ENCODE data around the gene TRIML2. TPM values are rescaled to one million over a fixed set of nuclear protein-coding genes. Genes with fewer than 3 reads are reported as not detected.

The TRIML2 gene
- total and polyA plus RNA-seq, 10 of the 15 experiments (the other 5 are each of a cell fraction or from before 2014, with no cell fraction given), result not detected

GRCh38 chr4:188132232-188132631 lies 22.8 kb upstream of the TRIML2 start:
- no peaks in the 10 kb centered on the region for H3K36me3 ChIP-seq (ENCODE audit: control insufficient read depth in 2 of 2, insufficient read depth in 2 of 2, low read length in 1 of 2)
- SMC1A ChIA-PET (ENCODE audit: uncharacterized antibody, unreplicated experiment), result no interaction called here
- no peak overlapping the region for H2AFZ ChIP-seq (ENCODE audit: control insufficient read depth, low read depth, low read length)
- H3K27ac ChIP-seq (ENCODE audit: control insufficient read depth, insufficient read depth), result no peak overlapping the region
- H3K4me1 ChIP-seq (ENCODE audit: control insufficient read depth, insufficient read depth, low read length), result no peaks in the 10 kb centered on the region
- intact Hi-C loops (cut with micrococcal nuclease; ENCODE audit: unreplicated experiment) (no loop called here), in situ Hi-C loops (cut with MboI) (no loop called here)
- no peak for FAIRE-seq
- CTCF ChIA-PET, result no interaction called here
- TF ChIP-seq STAT3 (IDR thresholded peaks at IDR 0.05; ENCODE audit: low read depth, low read length) (no peak), RB1 (IDR thresholded peaks at IDR 0.05; ENCODE audit: borderline replicate concordance) (no peak), CREB1 (IDR thresholded peaks at IDR 0.05; ENCODE audit: low read depth) (no peak), EED (IDR thresholded peaks at IDR 0.05; ENCODE audit: low read depth) (no peak), ZBED1 (IDR thresholded peaks at IDR 0.05; ENCODE audit: borderline replicate concordance) (no peak), SMC3 (IDR thresholded peaks at IDR 0.05; ENCODE audit: borderline replicate concordance, low read length) (no peak)
- POLR2A ChIA-PET, result no interaction called here
- no peak for ATAC-seq
- DNase-seq (ENCODE audit: low read depth, low spot score), result no peak
- H3K27me3 ChIP-seq (replicated peaks in 1 of 2; ENCODE audit: control insufficient read depth in 2 of 2, insufficient read depth in 2 of 2, low read length in 1 of 2), result no peaks in the 10 kb centered on the region
- no peaks in the 10 kb centered on the region for H4K20me1 ChIP-seq (ENCODE audit: control insufficient read depth, insufficient read depth)
- H3K4me3 ChIP-seq, result no peak overlapping the region
- H3K4me2 ChIP-seq (ENCODE audit: control insufficient read depth, insufficient read depth), result no peak overlapping the region
- H3K9ac ChIP-seq (ENCODE audit: control insufficient read depth, insufficient read depth, low read length), result no peak overlapping the region
- RAD21 ChIA-PET (ENCODE audit: unreplicated experiment), result no interaction called here
- H3K79me2 ChIP-seq (ENCODE audit: control insufficient read depth, insufficient read depth, low read length), result no peaks in the 10 kb centered on the region
- WGBS (ENCODE audit: insufficient coverage, insufficient replicate concordance, low lambda C conversion rate, missing lambda C conversion rate), result 15% methylated on average over 5 of the region's 5 CpGs
- BruUV-seq (replicated peaks), result no TSS peak
- no peaks in the 10 kb centered on the region for H3K9me3 ChIP-seq (replicated peaks; ENCODE audit: control insufficient read depth, insufficient read depth, low read length)

- no peak overlapping the region for H3K27ac ChIP-seq (ENCODE audit: control insufficient read depth, insufficient read depth)
- DNase-seq (ENCODE audit: low read depth, low spot score) (no peak), ATAC-seq (no peak), FAIRE-seq (no peak)
- CTCF ChIA-PET, result no interaction called here
- RAD21 ChIA-PET (ENCODE audit: unreplicated experiment), result no interaction called here
- no peaks in the 10 kb centered on the region for H4K20me1 ChIP-seq (ENCODE audit: control insufficient read depth, insufficient read depth)
- no peaks in the 10 kb centered on the region for H3K27me3 ChIP-seq (replicated peaks in 1 of 2; ENCODE audit: control insufficient read depth in 2 of 2, insufficient read depth in 2 of 2, low read length in 1 of 2)
- no TSS peak for BruUV-seq (replicated peaks)
- intact Hi-C loops (cut with micrococcal nuclease; ENCODE audit: unreplicated experiment) (no loop called here), in situ Hi-C loops (cut with MboI) (no loop called here)
- no peaks in the 10 kb centered on the region for H3K36me3 ChIP-seq (ENCODE audit: control insufficient read depth in 2 of 2, insufficient read depth in 2 of 2, low read length in 1 of 2)
- H3K4me3 ChIP-seq, result no peak overlapping the region
- no peak overlapping the region for H3K9ac ChIP-seq (ENCODE audit: control insufficient read depth, insufficient read depth, low read length)
- H2AFZ ChIP-seq (ENCODE audit: control insufficient read depth, low read depth, low read length), result no peak overlapping the region
- POLR2A ChIA-PET, result no interaction called here
- H3K4me1 ChIP-seq (ENCODE audit: control insufficient read depth, insufficient read depth, low read length), result no peaks in the 10 kb centered on the region
- H3K9me3 ChIP-seq (replicated peaks; ENCODE audit: control insufficient read depth, insufficient read depth, low read length), result no peaks in the 10 kb centered on the region
- SMC1A ChIA-PET (ENCODE audit: uncharacterized antibody, unreplicated experiment), result no interaction called here
- 36% methylated on average over 4 of the region's 4 CpGs for WGBS (ENCODE audit: insufficient coverage, insufficient replicate concordance, low lambda C conversion rate, missing lambda C conversion rate)
- no peak overlapping the region for H3K4me2 ChIP-seq (ENCODE audit: control insufficient read depth, insufficient read depth)
- TF ChIP-seq EZH2 (IDR thresholded peaks at IDR 0.05; ENCODE audit: borderline replicate concordance, control insufficient read depth, low read depth, low read length) (no peak), NFYB (IDR thresholded peaks at IDR 0.05; ENCODE audit: insufficient read depth, low read depth, low read length) (no peak), POU2F2 (IDR thresholded peaks at IDR 0.05; ENCODE audit: borderline replicate concordance, low read depth, low read length) (no peak), ZNF384 (IDR thresholded peaks at IDR 0.05; ENCODE audit: borderline replicate concordance, low read depth, low read length) (no peak), STAT1 (conservative IDR thresholded peaks at IDR 0.05) (no peak), CHD1 (IDR thresholded peaks at IDR 0.05; ENCODE audit: low read depth, low read length) (no peak), E2F8 (IDR thresholded peaks at IDR 0.05; ENCODE audit: low read depth, partially characterized antibody) (no peak), ZNF207 (IDR thresholded peaks at IDR 0.05; ENCODE audit: borderline replicate concordance) (no peak)
- no peaks in the 10 kb centered on the region for H3K79me2 ChIP-seq (ENCODE audit: control insufficient read depth, insufficient read depth, low read length)
These were observed 21.0 kb upstream of the TRIML2 start for GRCh38 chr4:188130355-188130754.

All from GM12878 (cell line).